Smooth muscle cell (in vitro differentiated cells): Measurements from ENCODE around the gene CATSPER3. TPM values are rescaled to one million over a fixed set of nuclear protein-coding genes. Genes with fewer than 3 reads are reported as not detected.

Experiments used
- DNase-seq: peaks from one replicate; lab custom pipeline; 2025; ENCODE audit not compliant: unreplicated experiment; lab: John Stamatoyannopoulos, UW
- H2AFZ ChIP-seq: fragments of 200-600 bp; sonication (generic); 2 replicates; pipeline ENCODE4 v1.6.0; 2016; ENCODE audit warnings: antibody characterized with exemption, low read depth, mild to moderate bottlenecking
- H3F3A ChIP-seq: fragments of 200-600 bp; sonication (generic); 2 replicates; pipeline ENCODE4 v1.6.0; 2017; ENCODE audit warnings: antibody characterized with exemption, low read depth
- H3K27ac ChIP-seq: fragments of 200-600 bp; sonication (generic); 2 replicates; pipeline ENCODE4 v1.5.1; 2016; ENCODE audit warnings: low read depth, mild to moderate bottlenecking
- H3K27me3 ChIP-seq: fragments of 200-600 bp; sonication (generic); 2 replicates; pipeline ENCODE4 v1.6.1; 2016; ENCODE audit warnings: low read depth, mild to moderate bottlenecking
- H3K36me3 ChIP-seq: fragments of 200-600 bp; sonication (generic); 2 replicates; pipeline ENCODE4 v1.5.1; 2016; ENCODE audit warnings: low read depth
- H3K4me1 ChIP-seq: fragments of 200-600 bp; sonication (generic); 2 replicates; pipeline ENCODE4 v1.5.1; 2016; ENCODE audit warnings: low read depth
- H3K4me2 ChIP-seq: fragments of 200-600 bp; sonication (generic); 2 replicates; pipeline ENCODE4 v1.6.0; 2016; ENCODE audit warnings: mild to moderate bottlenecking
- H3K4me3 ChIP-seq: fragments of 200-600 bp; sonication (generic); 2 replicates; pipeline ENCODE4 v1.5.1; 2016; ENCODE audit warnings: mild to moderate bottlenecking
- H3K79me2 ChIP-seq: fragments of 200-600 bp; sonication (generic); 2 replicates; pipeline ENCODE4 v1.6.0; 2016; ENCODE audit warnings: low read depth, mild to moderate bottlenecking
- H3K9ac ChIP-seq: fragments of 200-600 bp; sonication (generic); 2 replicates; pipeline ENCODE4 v1.6.0; 2016; ENCODE audit warnings: low read depth
- H3K9me3 ChIP-seq: fragments of 200-600 bp; sonication (generic); replicated peaks from 2 replicates; pipeline ENCODE4 v1.5.1; 2016; ENCODE audit warnings: low read depth
- H4K20me1 ChIP-seq: fragments of 200-600 bp; sonication (generic); 2 replicates; pipeline ENCODE4 v1.6.0; 2016; ENCODE audit warnings: low read depth
- WGBS: methylation state at CpG from one replicate; pipeline ENCODE4 v1.1.7; 2016; ENCODE audit warnings: low lambda C conversion rate; 5-methylcytosine and 5-hydroxymethylcytosine counted together
- polyA plus RNA-seq: library from polyadenylated mRNA; unstranded; fragments of >200 nt; fragmentation: Nextera tagmentation; extraction: Ambion mirVana; gene quantifications from 2 replicates; pipeline ENCODE4 v1.2.1, GENCODE V29; 2016
- total RNA-seq: library from RNA; depleted of rRNA; stranded (reverse); fragments of >200 nt; gene quantifications from 2 replicates; pipeline ENCODE4 v1.2.3, GENCODE V29; 2014
- TF ChIP-seq, protein P1 (sequence below): fragments of 200-600 bp; sonication (generic); IDR thresholded peaks from 2 replicates; pipeline ENCODE4 v1.5.1; 2017; ENCODE audit warnings: borderline replicate concordance, mild to moderate bottlenecking, antibody characterized with exemption; ENCODE audit not compliant: insufficient read depth, poor library complexity, severe bottlenecking

CATSPER3 gene
- total and polyA plus RNA-seq, 2 experiments from 2014 or later: not detected

DNA sequence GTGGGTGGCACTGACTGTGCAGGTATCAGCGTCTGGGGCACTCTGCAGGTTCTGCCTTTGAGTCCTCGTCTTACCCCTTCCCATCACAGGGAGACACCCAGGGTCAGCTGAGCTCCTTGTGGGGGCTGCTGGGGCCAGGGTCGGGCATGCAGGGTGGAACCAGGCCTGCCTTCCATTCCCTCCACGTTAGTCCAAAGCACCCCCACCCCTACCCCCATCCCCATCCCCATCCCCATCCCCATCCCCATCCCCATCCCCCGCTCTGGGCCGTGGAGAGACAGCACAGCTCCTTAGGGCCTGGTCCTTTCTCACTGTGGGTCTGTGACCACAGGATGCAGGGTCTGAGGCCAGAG, 67.9 kb downstream of the CATSPER3 start:
- Histone ChIP-seq H3K9ac (no peak overlapping the region), H3K4me1 (peaks cover 23% of the 10 kb centered on the region), H3K4me2 (no peak overlapping the region), H3K36me3 (no peaks in the 10 kb centered on the region), H3K4me3 (no peak overlapping the region), H3F3A (peaks cover 13% of the 10 kb centered on the region), H2AFZ (no peak overlapping the region), H4K20me1 (peaks cover 31% of the 10 kb centered on the region), H3K27ac (peak overlapping the region; percentile 84), H3K9me3 (no peaks in the 10 kb centered on the region), H3K79me2 (peaks cover 87% of the 10 kb centered on the region), H3K27me3 (peaks cover 38% of the 10 kb centered on the region)
- TF ChIP-seq, protein P1, sequence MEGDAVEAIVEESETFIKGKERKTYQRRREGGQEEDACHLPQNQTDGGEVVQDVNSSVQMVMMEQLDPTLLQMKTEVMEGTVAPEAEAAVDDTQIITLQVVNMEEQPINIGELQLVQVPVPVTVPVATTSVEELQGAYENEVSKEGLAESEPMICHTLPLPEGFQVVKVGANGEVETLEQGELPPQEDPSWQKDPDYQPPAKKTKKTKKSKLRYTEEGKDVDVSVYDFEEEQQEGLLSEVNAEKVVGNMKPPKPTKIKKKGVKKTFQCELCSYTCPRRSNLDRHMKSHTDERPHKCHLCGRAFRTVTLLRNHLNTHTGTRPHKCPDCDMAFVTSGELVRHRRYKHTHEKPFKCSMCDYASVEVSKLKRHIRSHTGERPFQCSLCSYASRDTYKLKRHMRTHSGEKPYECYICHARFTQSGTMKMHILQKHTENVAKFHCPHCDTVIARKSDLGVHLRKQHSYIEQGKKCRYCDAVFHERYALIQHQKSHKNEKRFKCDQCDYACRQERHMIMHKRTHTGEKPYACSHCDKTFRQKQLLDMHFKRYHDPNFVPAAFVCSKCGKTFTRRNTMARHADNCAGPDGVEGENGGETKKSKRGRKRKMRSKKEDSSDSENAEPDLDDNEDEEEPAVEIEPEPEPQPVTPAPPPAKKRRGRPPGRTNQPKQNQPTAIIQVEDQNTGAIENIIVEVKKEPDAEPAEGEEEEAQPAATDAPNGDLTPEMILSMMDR: no peak
- no peak for DNase-seq
- WGBS: 58% methylated on average over 6 of the region's 6 CpGs

DNA sequence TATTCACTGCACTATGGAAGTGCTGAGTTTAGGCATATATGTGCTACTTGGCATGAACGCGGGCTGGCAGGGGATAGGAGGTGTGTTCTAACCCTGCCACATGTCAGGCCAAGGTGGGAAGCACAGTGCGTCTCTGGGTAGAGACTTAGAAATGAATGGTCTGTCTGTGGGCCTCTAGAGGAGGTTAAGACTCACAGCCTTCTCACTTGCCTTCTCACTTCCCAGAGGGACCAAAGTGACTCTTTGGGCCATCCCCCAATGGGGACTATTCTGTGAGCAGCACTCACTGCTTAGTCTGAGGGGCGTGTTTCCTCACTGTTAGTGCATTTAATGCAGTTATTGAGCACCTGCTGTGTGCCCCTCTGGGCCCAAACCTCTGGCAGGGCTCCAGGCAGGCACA, 68.7 kb downstream of the CATSPER3 start:
- no peak overlapping the region for H3K9ac ChIP-seq
- no peaks in the 10 kb centered on the region for H3K36me3 ChIP-seq
- TF ChIP-seq, protein P1: no peak
- H3F3A ChIP-seq: peaks cover 13% of the 10 kb centered on the region
- no peaks in the 10 kb centered on the region for H3K9me3 ChIP-seq
- H3K27ac ChIP-seq: no peak overlapping the region
- H3K79me2 ChIP-seq: peaks cover 80% of the 10 kb centered on the region
- peaks cover 45% of the 10 kb centered on the region for H3K27me3 ChIP-seq
- 69% methylated on average over 4 of the region's 4 CpGs for WGBS
- H3K4me1 ChIP-seq: peaks cover 22% of the 10 kb centered on the region
- peak overlapping the region; percentile 93 for H3K4me2 ChIP-seq
- peaks cover 23% of the 10 kb centered on the region for H4K20me1 ChIP-seq
- no peak for DNase-seq
- H2AFZ ChIP-seq: no peak overlapping the region
- H3K4me3 ChIP-seq: no peak overlapping the region

DNA sequence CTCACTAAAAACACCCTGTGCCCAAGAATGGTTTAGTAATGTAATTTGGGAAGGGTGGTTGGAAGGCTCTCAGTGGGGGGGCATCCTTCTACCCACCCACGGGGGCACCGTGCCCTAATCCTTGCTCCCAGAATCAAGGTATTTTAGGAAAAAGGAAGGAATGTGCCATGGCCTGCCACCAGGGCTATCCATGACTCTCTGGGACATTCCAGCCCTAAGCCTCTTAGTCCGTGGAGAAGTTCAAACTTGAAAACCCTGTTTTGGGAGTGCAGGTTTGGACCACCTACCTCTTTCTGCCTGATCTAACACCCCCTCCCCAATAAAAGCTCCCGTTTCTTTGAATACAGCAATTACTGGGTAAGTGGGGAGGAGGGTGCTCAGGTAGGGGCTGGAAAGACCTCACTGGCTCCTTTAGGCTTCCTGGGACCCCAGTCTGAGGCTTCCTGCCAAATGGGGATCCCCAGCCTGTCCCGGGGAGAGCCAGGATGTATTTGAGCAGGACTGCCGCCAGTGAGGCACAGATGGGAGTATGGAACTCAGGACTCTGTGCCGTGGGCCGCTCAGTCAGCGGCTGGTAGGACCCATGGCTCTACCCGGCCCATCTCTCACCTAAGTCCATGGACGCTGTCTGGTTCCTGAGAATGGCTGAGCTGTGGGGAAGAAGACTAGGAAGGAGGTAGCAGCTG, 70.0 kb downstream of the CATSPER3 start:
- 50% methylated on average over 11 of the region's 11 CpGs for WGBS
- DNase-seq: no peak
- H3K36me3 ChIP-seq: no peaks in the 10 kb centered on the region
- H4K20me1 ChIP-seq: peaks cover 11% of the 10 kb centered on the region
- H3K27ac ChIP-seq: peak overlapping the region; percentile 0
- H3K4me1 ChIP-seq: peaks cover 17% of the 10 kb centered on the region
- H3F3A ChIP-seq: peaks cover 6% of the 10 kb centered on the region
- H2AFZ ChIP-seq: no peak overlapping the region
- H3K4me3 ChIP-seq: peak overlapping the region; percentile 61
- no peak overlapping the region for H3K9ac ChIP-seq
- no peaks in the 10 kb centered on the region for H3K9me3 ChIP-seq
- TF ChIP-seq, protein P1: no peak
- H3K27me3 ChIP-seq: peaks cover 58% of the 10 kb centered on the region
- H3K79me2 ChIP-seq: peaks cover 67% of the 10 kb centered on the region
- peak overlapping the region; percentile 93 for H3K4me2 ChIP-seq

DNA sequence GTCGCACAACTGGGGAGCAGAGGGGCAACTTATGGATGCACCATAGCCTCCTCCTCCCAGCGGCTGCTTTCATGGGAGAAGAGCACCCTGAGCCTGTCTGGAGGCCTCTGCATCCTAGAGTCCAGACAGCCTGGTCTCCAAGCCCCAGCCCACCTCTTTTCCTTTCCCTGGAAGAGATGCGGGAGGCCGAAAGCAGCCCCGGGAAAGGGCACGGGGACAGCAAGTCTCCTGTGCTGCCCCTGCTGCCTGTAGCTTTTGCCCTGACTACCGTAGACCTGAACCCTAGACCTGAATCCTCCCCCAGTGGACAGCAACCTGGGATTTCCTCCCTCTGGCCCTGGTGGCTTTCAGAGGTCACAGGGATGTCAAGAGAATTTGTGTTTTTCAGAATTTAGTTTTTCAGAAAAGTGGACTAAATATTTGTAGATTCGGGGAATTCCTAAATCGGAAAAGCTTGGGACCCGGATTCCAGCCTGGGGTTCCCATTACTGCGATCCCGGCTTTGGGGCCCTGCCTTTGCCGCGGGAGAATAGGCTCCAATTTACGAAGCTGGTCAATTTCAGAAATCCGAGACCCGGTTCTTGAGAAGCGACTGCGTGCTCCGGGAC, 70.6 kb downstream of the CATSPER3 start:
- H2AFZ ChIP-seq: no peak overlapping the region
- peak overlapping the region; percentile 61 for H3K4me3 ChIP-seq
- DNase-seq: no peak
- H3K79me2 ChIP-seq: peaks cover 61% of the 10 kb centered on the region
- peaks cover 17% of the 10 kb centered on the region for H3K4me1 ChIP-seq
- H3K36me3 ChIP-seq: no peaks in the 10 kb centered on the region
- TF ChIP-seq, protein P1: no peak
- peaks cover 4% of the 10 kb centered on the region for H4K20me1 ChIP-seq
- H3K9ac ChIP-seq: peak overlapping the region; percentile 22
- peaks cover 6% of the 10 kb centered on the region for H3F3A ChIP-seq
- 34% methylated on average over 20 of the region's 20 CpGs for WGBS
- H3K4me2 ChIP-seq: peak overlapping the region; percentile 93
- H3K9me3 ChIP-seq: no peaks in the 10 kb centered on the region
- H3K27me3 ChIP-seq: peaks cover 64% of the 10 kb centered on the region
- H3K27ac ChIP-seq: peak overlapping the region; percentile 0
